ENCODE results near the gene SPECC1L.
"Not testable (repeated sequence)": the region's sequence is repeated elsewhere in the genome, so short reads cannot be mapped to it uniquely, and the experiment has no call there.

Gene SPECC1L

DNA sequence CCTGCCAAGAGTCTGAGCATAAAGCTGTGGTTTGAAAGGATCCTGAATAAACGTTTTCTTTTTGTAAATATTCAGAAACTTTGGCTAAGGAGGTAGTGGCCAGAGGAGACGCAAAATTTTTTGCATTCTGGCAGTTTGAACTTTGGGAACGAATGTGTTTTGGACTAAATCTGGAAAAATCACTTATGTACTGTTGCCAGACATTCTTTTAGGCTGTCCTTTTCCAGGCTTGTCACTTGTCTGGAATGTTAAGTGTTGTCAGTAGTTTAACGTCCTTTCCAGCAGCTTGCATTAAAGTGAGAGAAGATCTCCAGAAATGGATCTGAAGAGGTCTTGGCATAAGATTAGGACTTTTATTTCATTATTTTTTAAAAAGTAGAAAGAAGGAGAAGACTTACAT lies 18.5 kb downstream of the SPECC1L start:
- DNase-seq: no peak

- DNase-seq: no peak
Observed at GRCh38 chr22:24289741-24290163, 19.1 kb downstream of the SPECC1L start.

DNA sequence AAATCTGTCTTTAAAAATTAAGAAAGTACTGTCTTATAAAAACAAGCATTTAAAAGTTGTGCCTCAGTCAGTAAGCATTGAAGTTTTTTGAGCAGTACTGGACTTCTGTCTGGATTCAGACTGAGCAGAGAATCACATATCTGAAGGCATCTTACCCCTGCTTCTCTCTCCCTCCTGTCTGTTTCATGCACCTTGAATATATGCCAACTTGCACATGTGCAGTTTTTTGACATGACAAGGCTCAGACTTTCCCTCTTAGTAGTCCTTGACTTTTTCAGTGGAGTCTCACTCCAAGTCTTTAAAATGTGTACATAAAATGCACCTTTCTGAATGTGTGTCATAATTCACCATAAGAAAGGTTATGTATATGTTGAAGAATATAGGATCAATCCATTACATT lies 19.8 kb downstream of the SPECC1L start:
- no peak for DNase-seq

GRCh38 chr22:24291515-24292201 lies 21.0 kb downstream of the SPECC1L start:
- no peak for DNase-seq

GRCh38 chr22:24292202-24292830 lies 21.7 kb downstream of the SPECC1L start:
- DNase-seq: not testable (repeated sequence)

DNA sequence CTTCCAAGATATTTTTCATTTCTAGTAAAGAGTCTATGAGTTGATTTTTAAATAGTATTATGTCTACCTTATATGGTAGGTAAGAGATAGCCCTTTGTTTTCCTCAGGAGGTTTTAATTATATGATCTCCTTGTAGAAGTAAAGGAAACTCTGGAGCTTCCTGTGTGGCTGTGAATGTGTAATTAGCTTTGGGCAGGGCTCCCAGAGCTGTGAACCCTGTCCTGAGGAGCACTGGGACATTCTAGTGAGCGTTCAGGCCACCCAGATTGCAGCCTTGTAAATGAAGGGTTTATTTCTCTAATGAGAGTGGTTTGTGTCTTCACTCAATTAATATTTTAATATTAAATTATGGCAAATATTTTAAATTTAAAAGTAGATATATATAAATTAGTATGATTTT lies 24.3 kb downstream of the SPECC1L start:
- DNase-seq: not testable (repeated sequence)

DNA sequence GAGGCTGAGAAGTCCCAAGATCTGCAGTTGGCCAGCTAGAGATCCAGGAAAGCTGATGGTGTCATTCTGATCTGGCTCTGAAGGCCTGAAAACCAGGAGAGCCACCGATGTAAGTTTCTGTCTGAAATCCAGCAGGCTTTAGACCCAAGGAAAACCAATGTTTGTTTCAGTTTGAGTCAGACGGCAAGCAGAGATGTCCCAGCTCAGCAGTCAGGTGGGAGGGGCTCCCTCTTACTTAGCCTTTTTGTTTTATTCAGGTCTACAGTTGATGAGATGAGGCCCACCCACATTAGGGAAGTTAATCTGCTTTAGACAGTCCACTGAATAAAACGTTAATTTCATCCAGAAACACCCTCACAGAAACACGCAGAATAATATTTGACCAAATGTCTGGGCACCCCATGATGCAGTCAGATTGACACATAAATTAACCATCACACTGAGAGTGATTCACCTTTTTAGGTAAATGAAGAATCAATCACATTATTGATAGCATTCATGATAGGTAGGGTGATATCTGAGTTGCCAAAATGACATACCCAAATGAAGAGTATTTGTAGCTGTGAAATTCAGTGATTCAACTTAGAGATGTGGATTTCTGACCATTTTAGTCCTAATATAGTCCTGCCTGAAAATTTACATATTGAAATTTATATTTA lies 28.0 kb downstream of the SPECC1L start:
- not testable (repeated sequence) for DNase-seq

DNA sequence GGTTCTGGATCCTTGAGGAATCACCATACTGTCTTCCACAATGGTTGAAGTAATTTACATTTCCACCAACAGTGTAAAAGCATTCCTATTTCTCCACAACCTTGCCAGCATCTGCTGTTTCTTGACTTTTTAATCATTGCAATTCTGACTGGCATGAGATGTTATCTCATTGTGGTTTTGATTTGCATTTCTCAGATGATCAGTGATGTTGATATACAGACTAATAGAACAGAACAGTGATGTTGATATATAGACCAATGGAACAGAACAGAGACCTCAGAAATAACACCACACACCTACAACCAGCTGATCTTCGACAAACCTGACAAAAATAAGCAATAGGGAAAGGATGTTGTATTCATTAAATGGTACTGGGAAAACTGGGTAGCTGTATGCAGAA lies 29.9 kb downstream of the SPECC1L start:
- DNase-seq: not testable (repeated sequence)

- DNase-seq: peak; percentile 98
Observed at GRCh38 chr22:24302591-24302990, 32.0 kb downstream of the SPECC1L start.

DNA sequence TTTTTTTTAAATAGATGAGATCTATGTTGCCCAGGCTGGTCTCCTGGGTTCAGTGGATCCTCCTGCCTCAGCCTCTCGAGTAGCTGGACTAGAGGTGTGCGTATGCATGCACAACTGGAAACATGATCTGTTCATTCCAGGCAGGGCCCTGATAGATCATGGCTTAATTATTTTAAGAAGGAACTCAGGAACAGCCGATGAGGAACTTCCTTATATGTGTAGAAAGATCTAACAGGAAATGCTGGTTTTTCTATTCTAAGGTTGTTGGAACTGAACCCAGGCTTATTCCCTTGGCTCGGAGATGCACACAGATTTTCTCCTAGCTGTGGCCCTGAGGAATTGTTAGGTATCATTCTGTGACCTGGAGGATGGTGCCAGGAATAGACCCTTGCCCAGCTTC lies 32.4 kb downstream of the SPECC1L start:
- peak; percentile 66 for DNase-seq

- peak; percentile 26 for DNase-seq
Observed at GRCh38 chr22:24304062-24304675, 33.5 kb downstream of the SPECC1L start.

GRCh38 chr22:24305260-24305692 lies 34.6 kb downstream of the SPECC1L start:
- no peak for DNase-seq

DNA sequence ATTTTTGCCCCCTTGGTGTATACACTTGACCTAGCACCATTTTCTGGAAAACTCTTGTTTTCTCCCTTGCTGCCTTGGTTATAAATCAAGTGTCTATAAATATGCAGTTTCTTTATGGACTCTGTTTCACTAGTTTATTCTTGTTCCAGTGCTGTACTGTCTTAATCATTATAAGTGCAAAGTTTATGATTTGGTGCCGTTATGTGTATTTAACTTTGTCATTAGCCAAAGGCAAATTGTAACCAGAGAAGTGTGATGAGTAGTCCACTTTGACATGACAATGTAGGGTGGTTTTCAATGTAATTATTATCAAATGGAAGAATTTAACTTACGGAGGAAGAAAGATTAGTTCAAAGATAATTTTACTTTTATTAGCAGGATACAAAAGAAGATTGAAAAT lies 40.3 kb downstream of the SPECC1L start:
- no peak for DNase-seq

DNA sequence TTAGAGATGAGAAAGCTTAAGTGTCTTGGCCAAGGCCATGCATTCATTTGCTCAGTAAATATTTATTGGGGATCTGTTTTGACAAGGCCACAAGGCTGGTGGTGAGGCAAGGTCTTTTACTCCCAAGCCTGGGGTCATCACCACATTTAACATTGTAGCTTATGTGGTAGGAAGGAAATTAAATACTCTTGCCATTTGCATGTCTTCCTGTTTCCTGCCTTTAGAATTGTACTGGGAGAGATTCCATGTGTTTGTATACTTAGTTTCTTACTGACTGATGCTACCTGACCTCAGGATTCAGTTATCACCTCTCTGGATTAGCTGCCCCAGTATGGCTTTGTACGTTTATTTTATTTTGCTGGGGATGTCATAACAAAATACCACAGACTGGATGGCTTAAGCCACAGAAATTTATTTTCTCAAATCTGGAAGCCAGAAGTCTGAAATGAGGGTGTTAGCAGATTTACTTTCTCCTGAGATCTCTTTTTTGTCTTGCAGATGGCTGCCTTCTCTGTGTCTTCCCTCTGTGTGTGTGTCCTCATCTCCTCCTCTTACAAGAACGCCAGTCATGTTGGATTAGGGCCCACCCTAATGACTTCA lies 44.8 kb downstream of the SPECC1L start:
- DNase-seq: no peak

DNA sequence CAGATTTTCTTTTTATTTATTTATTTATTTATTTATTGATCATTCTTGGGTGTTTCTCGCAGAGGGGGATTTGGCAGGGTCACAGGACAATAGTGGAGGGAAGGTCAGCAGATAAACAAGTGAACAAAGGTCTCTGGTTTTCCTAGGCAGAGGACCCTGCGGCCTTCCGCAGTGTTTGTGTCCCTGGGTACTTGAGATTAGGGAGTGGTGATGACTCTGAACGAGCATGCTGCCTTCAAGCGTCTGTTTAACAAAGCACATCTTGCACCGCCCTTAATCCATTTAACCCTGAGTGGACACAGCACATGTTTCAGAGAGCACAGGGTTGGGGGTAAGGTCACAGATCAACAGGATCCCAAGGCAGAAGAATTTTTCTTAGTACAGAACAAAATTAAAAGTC lies 45.6 kb downstream of the SPECC1L start:
- DNase-seq: not testable (repeated sequence)

DNA sequence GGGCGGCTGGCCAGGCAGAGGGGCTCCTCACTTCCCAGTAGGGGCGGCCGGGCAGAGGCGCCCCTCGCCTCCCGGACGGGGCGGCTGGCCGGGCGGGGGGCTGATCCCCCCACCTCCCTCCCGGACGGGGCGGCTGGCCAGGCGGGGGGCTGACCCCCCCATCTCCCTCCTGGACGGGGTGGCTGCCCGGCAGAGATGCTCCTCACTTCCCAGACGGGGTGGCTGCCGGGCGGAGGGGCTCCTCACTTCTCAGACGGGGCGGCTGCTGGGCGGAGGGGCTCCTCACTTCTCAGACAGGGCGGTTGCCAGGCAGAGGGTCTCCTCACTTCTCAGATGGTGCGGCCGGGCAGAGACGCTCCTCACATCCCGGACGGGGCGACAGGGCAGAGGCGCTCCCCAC lies 46.9 kb downstream of the SPECC1L start:
- DNase-seq: not testable (repeated sequence)

DNA sequence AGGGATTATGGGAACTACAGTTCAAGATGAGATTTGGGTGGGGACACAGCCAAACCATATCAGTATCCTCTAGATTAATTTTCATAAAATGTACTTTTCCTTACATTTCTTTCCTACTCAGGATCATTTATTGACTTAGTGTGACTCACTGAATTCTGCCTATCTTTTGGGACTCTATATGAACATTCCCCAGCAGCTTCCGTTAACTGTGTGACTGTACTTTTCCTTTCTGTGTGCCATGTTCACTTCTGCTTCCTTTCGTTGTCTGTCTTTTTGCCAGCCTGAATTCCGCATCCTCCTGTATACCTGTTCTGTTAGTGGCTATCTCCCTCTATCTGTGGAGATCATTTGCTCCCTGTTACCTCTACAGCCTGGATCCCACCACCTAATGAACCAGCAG lies 48.8 kb downstream of the SPECC1L start:
- DNase-seq: no peak

DNA sequence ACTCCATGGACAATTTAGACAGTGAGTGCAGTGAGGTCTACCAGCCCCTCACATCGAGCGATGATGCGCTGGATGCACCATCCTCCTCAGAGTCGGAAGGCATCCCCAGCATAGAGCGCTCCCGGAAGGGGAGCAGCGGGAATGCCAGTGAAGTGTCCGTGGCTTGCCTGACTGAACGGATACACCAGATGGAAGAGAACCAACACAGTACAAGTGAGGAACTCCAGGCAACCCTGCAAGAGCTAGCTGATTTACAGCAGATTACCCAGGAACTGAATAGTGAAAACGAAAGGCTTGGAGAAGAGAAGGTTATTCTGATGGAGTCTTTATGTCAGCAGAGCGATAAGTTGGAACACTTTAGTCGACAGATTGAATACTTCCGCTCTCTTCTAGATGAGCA lies 51.4 kb downstream of the SPECC1L start:
- DNase-seq: no peak

GRCh38 chr22:24322522-24322921 lies 51.9 kb downstream of the SPECC1L start:
- no peak for DNase-seq

DNA sequence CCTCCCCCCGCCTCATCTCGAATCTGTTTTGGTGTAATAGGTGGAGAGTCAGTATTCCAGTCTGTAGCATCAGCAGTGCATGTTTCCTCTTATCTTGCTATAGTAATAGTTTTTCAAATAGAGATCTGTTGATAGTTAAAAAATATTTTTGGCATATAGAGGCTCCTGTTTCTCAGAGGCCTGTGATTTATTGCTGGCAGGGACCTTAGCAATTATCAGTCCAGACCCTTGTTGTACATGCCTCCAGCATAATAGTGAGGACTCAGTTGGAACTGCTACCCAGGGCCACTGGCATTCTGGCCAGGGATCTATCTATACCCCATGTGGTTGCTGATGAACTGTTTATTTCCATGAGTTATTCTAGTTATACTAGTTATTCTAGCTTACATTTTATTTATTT lies 52.6 kb downstream of the SPECC1L start:
- no peak for DNase-seq

DNA sequence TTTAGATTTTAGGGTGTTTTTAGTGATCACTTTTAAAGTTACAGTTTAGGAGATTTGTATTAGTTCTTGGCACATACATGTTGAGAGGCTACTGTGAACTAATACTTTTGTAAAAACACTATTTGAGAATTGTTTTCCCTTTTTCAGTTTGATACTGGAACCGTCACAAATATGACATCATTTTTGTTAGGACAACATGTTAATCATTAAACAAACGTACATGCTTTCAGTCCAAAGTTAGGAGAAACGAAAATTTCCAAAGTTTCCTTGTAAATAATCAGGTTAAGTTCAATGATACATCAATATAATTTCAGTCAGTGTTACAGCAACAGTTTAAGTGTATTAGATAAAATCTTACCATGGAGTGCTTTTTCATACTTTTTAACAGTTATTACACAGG lies 53.1 kb downstream of the SPECC1L start:
- DNase-seq: no peak

- no peak for DNase-seq
Observed at GRCh38 chr22:24324137-24324536, 53.5 kb downstream of the SPECC1L start.

DNA sequence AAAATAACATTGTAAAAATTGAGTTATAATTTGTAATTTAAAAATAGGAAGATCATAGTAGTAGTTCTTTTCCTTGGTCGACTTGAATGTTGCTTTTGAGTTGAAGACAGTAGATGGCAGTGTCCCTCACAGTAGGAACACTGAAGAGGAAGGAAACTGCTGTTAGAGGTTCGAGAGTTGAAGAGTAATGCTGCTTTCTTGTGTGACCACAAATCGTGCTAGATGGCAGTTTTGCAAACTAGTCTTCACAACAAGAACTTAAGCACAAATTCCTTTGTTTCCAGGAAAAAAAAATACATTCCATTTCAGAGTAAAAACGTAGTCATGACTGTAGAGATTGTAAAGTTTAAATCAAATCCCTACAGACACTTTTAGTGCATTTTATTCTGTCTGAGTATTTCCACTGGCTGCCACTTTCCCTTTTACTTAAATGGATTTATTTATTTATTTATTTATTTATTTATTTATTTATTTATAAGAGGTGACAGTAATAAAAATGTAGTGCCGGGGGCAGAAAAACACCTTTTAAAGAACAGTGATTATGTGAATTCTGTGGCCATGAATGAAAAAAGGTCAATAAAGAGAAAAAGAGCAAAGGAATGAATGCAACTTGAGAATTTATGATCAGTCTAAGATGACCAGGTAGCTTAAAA lies 54.6 kb downstream of the SPECC1L start:
- DNase-seq: peak; percentile 44

Data from NCI-H748 treated with DMSO at 0.1 percent for 48 hours (cell line).